Body of pancreas (tissue), 4 donors: ENCODE results near the gene C4orf17.

Experiments
- CTCF ChIP-seq, 7 experiments: fragments of 450-650 bp in 4 of 7; fragments of 200-600 bp in 3 of 7; sonication (generic) in 3 of 7; IDR thresholded peaks; one replicate each; pipeline ENCODE4 v1.5.1; 2016 to 2019; ENCODE audit warnings: antibody characterized with exemption in 7 of 7
- POLR2A ChIP-seq, 3 donors: fragments of 450-650 bp; IDR thresholded peaks; one replicate each; pipeline ENCODE4 v1.6.1; 2016; ENCODE audit warnings: antibody characterized with exemption in 3 of 3, mild to moderate bottlenecking in 2 of 3

GRCh38 chr4:99504804-99505502 is 5.9 kb upstream of the C4orf17 start:
- TF ChIP-seq POLR2A (IDR thresholded peaks at IDR 0.05) = no peak
- TF ChIP-seq CTCF (IDR thresholded peaks at IDR 0.05) = no peak
